Measurements from ENCODE around the gene MUC22. TPM values are rescaled to one million over a fixed set of nuclear protein-coding genes. Genes with fewer than 3 reads are reported as not detected.
"Not testable (repeated sequence)": the region's sequence is repeated elsewhere in the genome, so short reads cannot be mapped to it uniquely, and the experiment has no call there.

The MUC22 gene
- total RNA-seq, 1 donor from 2014 or later: not detected

- FAIRE-seq (no peak), DNase-seq (ENCODE audit: low spot score in 2 of 2) (no peak)
Observed at GRCh38 chr6:31035862-31036497, 25.7 kb downstream of the MUC22 start.

- FAIRE-seq (no peak), DNase-seq (ENCODE audit: low spot score in 2 of 2) (no peak)
Observed at GRCh38 chr6:31037169-31037568, 26.9 kb downstream of the MUC22 start.

- DNase-seq (ENCODE audit: low spot score in 2 of 2) (no peak), FAIRE-seq (no peak)
Observed at GRCh38 chr6:31037682-31038081, 27.4 kb downstream of the MUC22 start.

- FAIRE-seq: no peak
Observed at GRCh38 chr6:31038559-31038958, 28.3 kb downstream of the MUC22 start.

GRCh38 chr6:31040801-31041200 lies 30.5 kb downstream of the MUC22 start:
- no peak for FAIRE-seq
- no peak for DNase-seq (ENCODE audit: low spot score in 2 of 2)

More at GRCh38 chr6:31038559-31038958, 28.3 kb downstream of the MUC22 start:
- no peak for DNase-seq (ENCODE audit: low spot score in 2 of 2)

- DNase-seq (ENCODE audit: low spot score in 2 of 2): no peak
- FAIRE-seq: no peak
Observed at GRCh38 chr6:31041372-31041974, 31.2 kb downstream of the MUC22 start.

GRCh38 chr6:31042806-31043205 lies 32.5 kb downstream of the MUC22 start:
- FAIRE-seq (no peak), DNase-seq (ENCODE audit: low spot score in 2 of 2) (no peak)

- FAIRE-seq (no peak), DNase-seq (ENCODE audit: low spot score in 2 of 2) (no peak)
Observed at GRCh38 chr6:31048099-31048498, 37.8 kb downstream of the MUC22 start.

- DNase-seq (ENCODE audit: low spot score in 2 of 2) (no peak), FAIRE-seq (no peak)
Observed at GRCh38 chr6:31049518-31049917, 39.2 kb downstream of the MUC22 start.

GRCh38 chr6:31053187-31053586 lies 42.9 kb downstream of the MUC22 start:
- FAIRE-seq; DNase-seq (ENCODE audit: low spot score in 2 of 2): not testable (repeated sequence)

- no peak for FAIRE-seq
- DNase-seq (ENCODE audit: low spot score in 2 of 2): no peak
Observed at GRCh38 chr6:31053873-31054272, 43.6 kb downstream of the MUC22 start.

GRCh38 chr6:31055441-31055840 lies 45.2 kb downstream of the MUC22 start:
- no peak for FAIRE-seq

GRCh38 chr6:31057426-31058003 lies 47.2 kb downstream of the MUC22 start:
- DNase-seq (ENCODE audit: low spot score in 2 of 2): no peak
- FAIRE-seq: no peak

More at GRCh38 chr6:31055441-31055840, 45.2 kb downstream of the MUC22 start:
- DNase-seq (ENCODE audit: low spot score in 2 of 2): no peak

- FAIRE-seq: no peak
- peak; percentile 41 to 57 for DNase-seq (ENCODE audit: low spot score in 2 of 2)
Observed at GRCh38 chr6:31058128-31058894, 48.0 kb downstream of the MUC22 start.

GRCh38 chr6:31060145-31060544 lies 49.9 kb downstream of the MUC22 start:
- no peak for DNase-seq (ENCODE audit: low spot score in 2 of 2)
- no peak for FAIRE-seq

- no peak for FAIRE-seq
Observed at GRCh38 chr6:31063906-31064435, 53.7 kb downstream of the MUC22 start.

GRCh38 chr6:31065556-31065955 lies 55.3 kb downstream of the MUC22 start:
- no peak for FAIRE-seq
- DNase-seq (ENCODE audit: low spot score in 2 of 2): no peak

More at GRCh38 chr6:31063906-31064435, 53.7 kb downstream of the MUC22 start:
- DNase-seq (ENCODE audit: low spot score in 2 of 2): no peak

GRCh38 chr6:31067028-31067427 lies 56.8 kb downstream of the MUC22 start:
- not testable (repeated sequence) for FAIRE-seq; DNase-seq (ENCODE audit: low spot score in 2 of 2)

GRCh38 chr6:31067891-31068668 lies 57.8 kb downstream of the MUC22 start:
- not testable (repeated sequence) for FAIRE-seq; DNase-seq (ENCODE audit: low spot score in 2 of 2)

Measured in frontal cortex (tissue), 4 donors.